Activated CD4-positive, alpha-beta T cell treated with anti-CD3 and anti-CD28 coated beads, Interleukin-2, Interleukin-6, amounts not matched to agents 100 ng/mL and 50 ng/mL, durations not matched to agents 16 hours and 8 hours (primary cell): ENCODE measurements around the gene CUL4A.

ENCODE experiments used
- DNase-seq: peaks from one replicate; pipeline ENCODE4 v3.0.0-alpha.2; 2020

Gene CUL4A

DNA sequence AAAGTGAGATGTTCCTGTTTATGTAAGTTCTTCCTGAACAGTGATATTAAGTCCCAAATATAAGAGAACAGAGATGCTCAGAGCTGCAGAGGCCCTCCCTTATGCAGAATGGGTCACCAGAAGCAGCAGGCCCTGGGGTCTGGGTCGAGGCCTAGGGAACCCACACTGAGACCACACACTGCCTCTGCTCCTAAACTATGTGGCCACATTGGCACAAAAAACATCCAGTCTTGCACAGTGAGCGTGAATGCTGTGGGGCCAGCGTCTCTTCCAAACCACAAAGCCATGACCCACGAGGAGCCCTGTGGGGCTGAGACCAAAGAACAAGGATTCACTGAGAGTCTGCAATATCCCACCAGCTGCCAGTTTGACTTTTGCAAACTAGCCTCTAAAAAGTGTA is 27.4 kb upstream of the CUL4A start:
- no peak for DNase-seq

DNA sequence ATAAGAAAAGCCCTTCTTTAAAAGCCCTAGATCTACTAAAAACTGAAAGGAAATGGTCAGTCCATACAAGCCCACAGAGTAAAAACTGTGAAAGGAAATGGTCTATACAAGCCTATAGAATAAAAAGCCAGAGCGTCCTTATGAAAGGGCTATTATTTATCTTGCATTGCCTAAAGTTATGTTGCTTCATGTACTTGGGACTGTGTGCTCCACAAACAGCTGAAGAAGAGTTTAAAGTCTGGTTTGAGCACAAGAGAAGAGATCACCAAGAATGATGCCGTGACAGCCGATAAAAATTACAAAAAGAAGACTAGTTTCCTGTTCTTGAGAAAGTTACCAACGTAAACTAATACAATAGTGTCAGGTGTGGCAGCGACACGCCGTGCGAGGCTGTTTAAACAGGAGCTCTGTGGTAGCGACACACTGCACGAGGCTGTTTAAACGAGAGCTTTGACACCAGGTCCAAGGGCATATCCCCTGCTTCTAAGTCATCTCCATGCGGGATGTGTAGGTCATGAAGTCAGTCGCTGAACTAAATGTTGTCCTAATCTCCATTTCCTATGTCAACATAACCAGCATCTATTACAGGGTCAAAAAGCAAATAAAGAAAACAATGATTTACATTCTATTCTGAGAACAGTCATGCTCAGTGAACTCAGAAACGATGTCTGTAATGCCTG is 25.8 kb upstream of the CUL4A start:
- no peak for DNase-seq

DNA sequence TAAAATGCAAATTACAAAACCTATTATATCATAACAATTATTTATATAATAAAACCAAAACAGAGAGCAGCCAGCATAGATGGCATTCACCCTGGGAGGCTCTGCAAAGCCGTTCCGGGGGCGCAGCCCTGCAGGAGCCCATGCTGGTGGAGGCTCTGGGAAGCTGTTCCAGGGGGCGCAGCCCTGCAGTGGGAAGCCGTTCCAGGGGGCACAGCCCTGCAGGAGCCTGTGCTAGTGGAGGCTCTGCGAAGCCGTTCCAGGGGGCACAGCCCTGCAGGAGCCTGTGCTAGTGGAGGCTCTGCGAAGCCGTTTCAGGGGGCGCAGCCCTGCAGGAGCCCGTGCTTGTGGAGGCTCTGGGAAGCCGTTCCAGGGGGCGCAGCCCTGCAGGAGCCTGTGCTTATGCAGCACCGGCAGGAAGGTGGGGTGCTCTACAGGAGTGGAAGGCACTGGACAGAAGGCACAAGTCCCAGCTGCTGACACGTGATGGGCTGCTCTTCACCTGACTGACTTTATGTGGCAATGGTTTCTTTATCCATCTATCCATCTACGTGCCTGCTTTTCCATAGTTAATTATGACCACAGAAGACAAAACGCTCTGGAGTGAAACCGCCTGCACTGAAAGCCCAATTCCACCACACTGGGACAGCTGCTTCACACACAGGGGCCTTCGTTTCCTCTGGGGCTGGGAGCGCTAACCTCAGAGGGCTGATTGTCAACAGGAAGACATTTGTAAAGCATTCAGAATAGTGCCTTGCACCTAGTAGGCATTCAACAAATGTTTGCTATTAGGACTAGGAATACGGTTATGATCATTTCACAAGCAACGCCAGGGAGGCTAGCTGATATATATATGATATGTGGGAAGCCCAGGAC is 24.6 kb upstream of the CUL4A start:
- DNase-seq, result peak; percentile 35

DNA sequence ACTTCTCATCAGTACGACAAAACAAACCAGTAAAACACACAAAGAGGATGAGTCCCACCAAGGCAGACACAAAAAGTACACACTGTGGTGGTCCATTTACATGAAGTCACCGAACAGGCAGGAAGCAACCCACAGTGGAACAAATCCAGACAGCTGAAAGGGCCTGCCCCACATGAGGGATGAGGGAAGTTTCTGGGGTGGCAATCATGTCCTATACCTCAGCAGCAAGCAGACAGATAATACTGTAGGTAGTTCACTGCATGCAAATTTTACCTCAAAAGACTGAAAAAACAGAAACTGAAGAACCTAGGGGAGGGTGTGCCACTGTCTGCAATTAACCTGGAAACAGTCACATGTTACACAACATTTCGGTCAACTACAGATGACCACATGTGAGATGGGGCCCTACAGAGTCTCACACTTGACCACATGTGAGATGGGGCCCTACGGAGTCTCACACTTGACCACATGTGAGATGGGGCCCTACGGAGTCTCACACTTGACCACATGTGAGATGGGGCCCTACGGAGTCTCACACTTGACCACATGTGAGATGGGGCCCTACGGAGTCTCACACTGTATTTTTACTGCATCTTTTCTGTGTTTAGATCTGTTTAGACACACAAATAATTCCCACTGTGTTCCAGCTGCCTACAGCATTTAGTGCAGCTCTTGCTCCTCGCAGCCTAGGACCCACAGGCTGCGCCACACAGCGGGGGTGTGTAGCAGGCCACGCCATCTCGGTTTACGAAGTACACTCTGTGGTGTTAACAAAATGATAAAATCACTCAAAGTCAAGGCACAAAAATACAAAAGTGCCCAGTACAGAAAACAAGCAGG is 23.1 kb upstream of the CUL4A start:
- DNase-seq, result no peak

DNA sequence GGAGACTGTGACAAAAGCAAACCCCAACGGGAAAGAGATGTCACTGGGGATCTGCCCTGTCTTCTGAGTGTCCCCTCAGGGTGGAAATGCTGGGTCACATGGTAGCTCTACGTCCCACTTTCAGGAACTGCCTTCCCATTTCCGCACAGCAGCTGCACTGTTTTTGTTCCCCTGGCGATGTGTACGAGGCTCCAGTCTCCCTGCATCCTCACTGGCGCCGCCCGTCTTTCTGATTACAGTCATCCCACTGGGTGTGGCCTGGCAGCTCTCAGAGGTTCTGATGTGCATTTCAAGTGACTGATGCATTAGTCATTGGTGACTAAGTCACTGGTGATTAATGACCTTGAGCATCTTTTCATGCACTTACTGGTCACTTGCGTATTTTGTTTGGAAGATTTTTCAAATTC is 22.1 kb upstream of the CUL4A start:
- DNase-seq, result peak; percentile 67

DNA sequence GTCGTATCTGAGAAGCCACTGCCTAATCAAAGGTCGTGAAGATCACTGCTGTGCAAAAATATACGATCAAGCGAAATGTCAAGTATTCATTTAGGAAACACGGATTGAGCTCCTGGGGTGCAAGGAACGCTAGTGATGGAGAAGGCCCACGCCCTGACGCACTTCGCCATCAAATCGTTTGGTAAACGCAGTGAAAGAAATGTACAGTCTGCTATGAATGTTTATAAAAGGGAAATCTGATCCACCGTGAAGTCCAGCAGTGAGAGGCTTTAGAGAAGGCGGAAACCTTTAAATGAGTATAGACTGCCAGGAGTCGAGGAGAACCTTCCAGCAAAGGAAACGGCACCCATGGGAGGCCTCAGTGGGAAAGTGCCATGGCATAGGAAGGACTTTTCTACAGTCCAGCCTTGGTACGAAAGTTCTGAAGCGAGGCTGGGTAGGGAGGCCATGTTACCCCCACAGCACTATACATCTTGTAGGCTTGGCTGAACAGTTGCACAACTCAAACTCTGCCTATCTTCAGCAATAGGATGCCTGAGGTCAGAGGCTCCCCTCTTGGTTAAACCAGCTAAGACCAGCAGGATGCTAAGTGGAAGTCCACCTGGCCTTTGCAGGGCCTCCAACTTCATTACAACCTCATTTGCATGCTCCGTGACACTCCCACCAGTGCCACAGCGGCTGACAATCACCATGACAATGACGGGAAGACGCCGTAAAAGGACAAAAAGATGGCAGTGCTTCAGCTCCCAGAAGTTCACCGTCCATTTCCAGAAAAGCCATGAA is 21.3 kb upstream of the CUL4A start:
- no peak for DNase-seq

DNA sequence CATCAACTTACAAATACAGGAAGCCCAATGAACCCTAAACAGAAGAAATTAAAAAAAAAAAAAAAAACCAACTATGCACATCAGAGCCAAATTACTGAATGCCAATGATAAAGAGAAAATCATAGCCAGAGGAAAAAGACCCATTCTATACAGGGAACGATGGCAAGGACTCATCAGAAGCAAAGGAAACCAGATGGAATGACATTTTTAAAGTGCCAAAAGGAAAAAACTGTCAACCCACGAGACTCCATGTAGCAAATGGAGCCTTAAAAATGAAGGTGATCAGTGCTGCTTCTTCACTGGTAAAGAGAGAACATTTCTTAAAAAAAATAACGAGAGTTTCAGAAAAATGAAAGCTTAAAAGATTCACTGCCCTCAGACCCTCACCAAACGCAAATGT is 19.2 kb upstream of the CUL4A start:
- no peak for DNase-seq

DNA sequence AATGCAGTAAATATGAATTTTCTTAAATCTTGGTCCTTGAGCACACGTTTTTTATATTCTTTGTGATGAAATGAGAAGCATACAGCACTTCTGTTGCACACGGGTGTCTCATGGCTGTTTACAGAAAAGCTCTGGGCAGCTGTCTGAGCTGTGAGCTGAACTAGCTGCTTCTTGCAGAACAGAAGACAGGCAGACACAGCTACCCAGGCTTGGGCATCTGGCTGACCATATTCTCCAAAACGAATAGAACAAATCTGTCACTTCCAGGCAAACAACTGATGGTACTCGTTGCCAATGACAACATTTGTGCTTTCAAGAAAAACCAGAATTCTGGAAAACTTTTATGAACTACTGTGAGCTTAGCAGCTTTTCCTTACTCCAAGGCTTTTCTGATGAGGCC is 17.1 kb upstream of the CUL4A start:
- DNase-seq, result no peak

DNA sequence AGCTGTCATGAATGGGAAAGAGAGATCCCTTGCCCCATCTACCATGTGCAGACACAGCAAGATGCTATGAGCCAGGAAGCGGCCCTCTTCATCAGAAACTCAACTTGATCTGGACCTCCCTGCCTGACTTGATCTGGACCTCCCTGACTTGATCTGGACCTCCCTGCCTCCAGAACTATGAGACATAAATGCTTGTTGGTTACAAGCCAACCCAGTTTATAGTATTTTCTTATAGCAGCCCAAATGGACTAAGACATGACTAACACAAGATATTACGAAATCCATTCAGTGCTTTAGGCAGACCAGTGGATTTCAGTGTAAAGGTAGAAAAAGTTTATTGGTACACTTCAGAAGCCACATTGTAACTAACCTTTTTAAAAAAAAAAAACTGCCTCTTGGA is 16.5 kb upstream of the CUL4A start:
- DNase-seq, result no peak

DNA sequence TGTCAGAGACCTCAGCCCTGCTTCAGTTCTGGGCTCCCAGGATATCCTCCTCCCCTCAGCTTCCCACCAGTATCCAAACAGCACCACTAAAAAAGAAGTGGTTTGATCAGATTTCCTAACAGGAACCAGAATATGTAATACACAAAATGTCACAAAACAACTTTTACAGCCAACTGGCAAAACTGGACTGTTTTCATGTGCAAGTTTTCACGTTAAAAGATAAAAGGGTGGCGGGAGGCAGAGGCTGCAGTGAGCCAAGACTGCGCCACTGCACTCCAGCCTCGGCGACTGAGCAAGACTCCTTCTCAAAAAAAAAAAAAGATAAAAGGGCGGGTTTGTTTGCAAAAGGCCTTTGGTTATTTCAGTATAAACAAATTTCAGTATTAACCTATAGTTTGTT is 14.1 kb upstream of the CUL4A start:
- DNase-seq, result no peak

DNA sequence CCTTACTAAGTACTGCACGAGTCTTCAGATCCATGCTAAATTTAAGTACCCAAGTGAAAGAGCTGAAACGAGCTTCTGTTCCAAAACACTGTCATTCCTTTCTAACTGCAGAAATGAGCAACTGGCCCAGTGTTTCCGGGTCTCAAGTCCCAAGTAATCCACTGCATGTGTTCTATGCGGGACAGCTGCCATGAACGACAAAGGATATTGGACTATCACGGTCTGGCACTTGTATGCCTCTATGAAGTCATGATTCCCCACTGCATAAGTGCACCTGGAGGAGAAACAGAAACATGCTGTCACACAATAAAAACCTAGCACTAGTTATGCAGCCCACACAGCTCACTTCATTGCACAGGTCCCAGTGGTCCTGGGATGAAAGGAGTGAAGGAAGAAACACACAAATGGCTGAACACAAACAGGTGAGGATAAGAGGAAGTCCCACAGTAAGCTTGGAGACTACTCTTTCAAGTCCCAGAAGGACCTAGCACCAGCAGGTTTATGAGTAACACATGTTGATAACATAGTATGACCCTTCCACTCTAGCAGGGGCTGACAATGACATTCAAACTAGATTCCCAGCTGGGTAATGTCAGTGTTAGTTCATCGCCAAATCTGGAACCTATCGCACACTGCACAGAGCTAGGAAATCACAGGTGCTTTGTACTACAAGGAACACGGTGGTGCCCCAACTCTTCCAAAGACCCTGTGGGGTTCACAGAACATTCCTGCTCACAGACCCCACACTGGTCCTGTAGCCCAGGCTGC is 12.3 kb upstream of the CUL4A start:
- DNase-seq, result no peak

DNA sequence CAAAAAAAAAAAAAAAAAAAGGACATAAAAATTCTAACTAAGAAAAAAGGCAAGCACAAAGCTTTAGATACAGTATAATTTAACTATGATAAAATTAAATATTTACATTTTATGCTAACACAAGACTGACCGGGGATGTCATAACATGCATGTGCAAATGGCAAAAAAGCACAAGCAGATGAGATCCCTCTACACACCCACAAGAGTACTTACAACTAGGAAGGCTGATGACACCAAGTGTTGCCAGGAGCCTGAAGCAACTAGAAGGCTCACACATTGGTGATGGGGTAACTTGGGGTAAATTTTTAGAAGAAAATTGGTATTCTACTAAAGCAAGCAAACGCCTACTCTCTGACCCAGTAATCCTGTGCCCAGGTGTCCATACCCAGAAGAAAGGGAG is 7.6 kb upstream of the CUL4A start:
- no peak for DNase-seq

DNA sequence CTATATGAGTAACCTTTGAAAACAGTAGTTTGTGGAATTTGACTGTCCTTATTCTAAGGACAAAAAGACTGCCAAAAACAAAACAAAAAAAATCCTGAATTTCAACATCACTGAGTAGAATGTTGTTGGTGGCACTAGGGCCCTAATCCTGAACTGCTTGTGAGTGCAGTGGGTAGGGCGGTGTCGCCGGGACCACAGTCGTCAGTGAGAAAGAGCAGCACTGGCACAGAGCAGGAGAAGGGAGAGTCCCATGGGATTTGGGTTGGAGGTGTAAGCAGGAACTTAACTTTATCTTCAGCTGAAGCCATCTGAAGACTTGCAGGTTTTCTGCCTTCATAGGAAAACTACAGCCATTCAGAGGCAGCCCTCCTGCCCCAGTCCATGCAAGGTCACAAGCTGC is 6.5 kb upstream of the CUL4A start:
- DNase-seq, result no peak

DNA sequence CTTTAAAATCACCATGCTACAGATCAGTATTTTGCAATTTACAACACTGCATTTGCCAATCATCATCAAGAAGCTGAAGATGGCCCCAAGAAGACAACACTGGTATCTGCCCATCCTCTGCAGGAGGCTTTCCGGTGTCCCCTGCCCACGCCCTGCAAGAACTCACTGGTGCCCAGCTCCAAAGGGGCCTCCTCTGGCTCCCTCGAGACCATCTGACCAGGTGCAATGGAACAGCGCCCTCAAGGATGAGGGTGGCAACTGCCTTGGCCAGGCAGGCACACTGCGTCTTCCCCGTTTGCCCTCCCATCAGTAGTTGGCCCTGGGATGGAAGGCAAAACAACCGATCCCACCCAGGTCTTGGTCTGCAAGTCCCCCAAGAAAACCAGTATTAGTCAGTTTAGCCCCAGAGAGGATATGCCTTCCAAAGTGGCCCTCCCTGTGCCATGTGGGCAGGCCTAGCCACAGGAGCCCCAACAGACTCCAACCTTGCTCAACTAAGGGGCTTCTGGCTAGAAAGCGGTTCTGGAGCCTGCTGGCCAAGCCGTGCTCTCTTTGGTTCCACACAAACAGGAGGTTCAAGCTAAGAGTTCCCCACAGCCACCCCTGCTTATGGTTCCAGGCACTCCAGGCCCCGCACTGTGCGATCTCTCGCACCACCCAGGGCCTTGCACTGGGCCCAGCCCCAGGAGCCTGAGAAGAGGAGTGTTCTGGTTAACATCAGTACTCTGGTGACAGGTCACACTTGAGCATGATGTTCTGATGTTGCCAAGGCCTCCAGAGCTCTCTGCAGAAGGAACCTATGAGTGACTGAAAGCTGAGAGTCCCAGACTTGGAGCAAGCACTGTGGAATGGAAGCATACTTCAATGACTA is 5.7 kb upstream of the CUL4A start:
- DNase-seq, result no peak

DNA sequence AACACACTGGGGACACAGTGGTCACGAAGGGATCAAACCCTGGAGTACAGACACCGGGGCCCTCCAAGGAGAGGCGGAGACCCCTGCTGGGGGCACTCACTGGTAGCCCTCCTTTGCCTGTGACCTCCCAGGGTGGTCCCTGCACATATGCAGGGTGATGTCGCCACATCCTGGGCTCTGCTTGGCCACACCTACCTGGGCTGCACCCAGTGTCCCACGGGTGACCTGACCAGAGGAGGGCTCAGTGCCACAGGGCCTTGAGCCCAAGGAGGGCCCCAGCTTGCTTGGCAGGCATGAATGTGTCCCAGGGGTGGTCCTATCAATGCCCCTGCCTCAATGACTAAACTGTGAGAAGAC is 5.1 kb upstream of the CUL4A start:
- no peak for DNase-seq

DNA sequence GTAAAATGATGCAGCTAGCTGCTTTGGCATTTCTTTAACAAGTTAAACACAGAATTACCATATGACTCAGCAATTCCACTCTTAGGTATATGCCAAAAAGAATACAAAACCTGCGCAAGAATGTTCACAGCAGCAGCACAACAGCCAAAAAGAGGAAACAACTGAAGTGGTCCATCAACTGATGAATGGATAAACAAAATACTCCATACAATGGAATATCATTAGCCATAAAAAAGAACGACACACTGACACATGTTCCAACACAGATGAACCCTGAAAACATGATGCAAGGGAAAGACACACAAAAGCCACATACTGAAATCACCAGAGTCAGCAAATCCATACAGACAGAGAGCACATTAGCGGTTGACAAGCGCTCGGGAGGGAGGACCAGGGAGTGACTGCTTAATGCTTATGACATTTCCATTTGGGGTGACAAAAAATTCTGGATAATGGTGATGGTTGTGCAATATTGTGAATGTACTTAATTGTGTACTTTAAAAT is 3.9 kb upstream of the CUL4A start:
- peak; percentile 37 for DNase-seq

DNA sequence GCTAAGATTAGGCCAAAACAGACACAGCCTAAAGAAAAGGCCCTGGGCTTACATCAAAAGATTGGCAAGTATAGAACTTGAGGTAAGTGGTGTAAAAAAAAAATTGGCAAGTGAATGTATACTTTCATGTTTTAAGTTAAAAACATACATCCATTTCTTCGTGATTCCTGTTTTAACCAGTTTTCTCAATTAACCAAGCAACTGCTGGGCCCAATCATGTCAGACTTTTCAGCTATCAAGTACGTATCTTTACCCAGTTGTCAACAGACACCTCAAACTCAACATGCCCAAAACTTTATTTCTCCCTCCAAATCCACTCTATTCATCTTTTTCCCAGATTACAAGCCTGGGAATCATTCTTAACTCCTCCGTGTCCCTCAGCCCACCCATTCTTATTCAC is 2.0 kb upstream of the CUL4A start:
- no peak for DNase-seq

DNA sequence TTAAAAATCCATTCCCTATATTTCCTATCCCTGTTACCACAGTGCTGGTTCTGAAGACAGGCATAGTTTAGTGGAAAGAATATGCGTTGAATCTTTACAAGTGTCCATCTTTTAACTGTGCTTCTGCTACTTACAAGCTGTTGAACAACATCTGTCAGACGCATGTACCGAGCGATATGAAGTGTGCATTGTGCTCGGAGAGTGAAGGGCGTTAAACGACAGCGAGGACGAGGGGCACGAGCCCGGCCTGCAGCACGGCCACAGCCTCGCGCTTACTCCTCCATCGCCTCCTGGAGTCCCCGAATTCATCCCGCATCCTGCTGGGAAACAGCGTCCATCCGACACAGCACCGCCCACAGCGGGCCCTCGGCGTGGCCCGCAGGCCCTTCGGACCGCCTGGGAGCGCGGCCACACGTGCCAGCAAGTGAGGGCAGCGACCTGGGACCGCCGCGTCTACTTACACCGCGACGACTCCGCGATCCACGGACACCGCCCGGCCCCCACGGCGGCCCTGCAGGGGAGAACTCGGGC is 1.5 kb upstream of the CUL4A start:
- DNase-seq, result peak; percentile 28

DNA sequence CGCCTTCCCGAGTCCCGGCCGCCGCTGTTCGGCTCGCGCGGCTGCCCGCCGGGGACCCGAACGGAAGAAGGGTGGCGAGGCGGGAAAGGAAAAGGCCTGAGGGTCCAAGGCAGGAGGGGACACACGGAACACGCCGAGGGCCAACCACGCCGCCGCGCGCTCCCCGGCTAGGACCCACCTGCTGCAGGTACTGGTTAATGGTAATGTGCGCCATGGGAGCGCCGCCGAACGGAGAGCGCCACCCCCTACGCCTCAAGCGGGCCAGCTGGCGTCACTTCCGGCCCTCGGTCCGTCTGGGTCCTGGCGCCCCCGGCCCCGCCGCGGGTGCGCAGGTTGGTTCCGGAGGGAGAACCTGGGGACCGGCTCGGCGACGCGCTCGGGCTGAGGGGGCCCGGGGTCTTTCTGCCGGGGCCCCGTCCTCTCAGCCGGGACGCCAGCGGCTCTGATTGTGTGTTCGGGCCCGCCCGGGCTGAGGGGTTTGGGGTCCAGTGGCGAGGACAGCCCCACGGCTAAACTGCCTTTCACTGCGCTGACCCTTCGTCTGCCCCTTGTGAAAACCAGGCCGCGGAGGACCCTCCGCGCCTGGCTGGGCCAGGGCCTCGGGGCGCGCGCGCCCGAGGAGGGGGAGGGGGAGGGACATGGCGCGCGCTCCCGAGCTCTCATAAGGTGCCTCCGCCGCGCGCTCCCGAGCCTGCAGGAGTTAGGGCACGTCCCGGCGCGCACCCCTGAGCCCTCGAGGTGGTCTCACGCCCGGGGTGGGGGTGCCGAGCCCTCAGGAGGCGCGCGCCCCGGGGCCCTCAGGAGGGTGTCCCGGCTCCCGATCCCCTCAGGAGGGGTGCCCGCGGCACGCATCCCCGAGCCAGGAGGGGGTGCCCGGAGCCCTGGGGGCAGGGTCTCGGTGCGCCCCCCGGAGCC is 735 bp upstream of the CUL4A start, which contains the start of gene PCID2:
Gene PCID2 (minus strand): TSS at position 249 of the 915 bp plus-strand sequence. CDS start 35 bp downstream, at position 214.
- peak; percentile 94 for DNase-seq
